NCI-H146 treated with DMSO at 0.1 percent for 48 hours (cell line): ENCODE measurements around the gene HS3ST3B1.

Experiments
- DNase-seq: peaks from one replicate; lab custom pipeline; 2025; ENCODE audit not compliant: unreplicated experiment; lab: John Stamatoyannopoulos, UW

Gene HS3ST3B1

GRCh38 chr17:14320734-14321475 lies 20.0 kb downstream of the HS3ST3B1 start:
- DNase-seq: no peak

GRCh38 chr17:14321476-14321949 lies 20.6 kb downstream of the HS3ST3B1 start:
- no peak for DNase-seq

GRCh38 chr17:14321980-14322776 lies 21.3 kb downstream of the HS3ST3B1 start:
- no peak for DNase-seq

GRCh38 chr17:14323522-14323981 lies 22.7 kb downstream of the HS3ST3B1 start:
- no peak for DNase-seq

GRCh38 chr17:14325618-14326167 lies 24.8 kb downstream of the HS3ST3B1 start:
- no peak for DNase-seq

- no peak for DNase-seq
Observed at GRCh38 chr17:14329900-14330491, 29.1 kb downstream of the HS3ST3B1 start.

- no peak for DNase-seq
Observed at GRCh38 chr17:14330492-14330962, 29.6 kb downstream of the HS3ST3B1 start.

- no peak for DNase-seq
Observed at GRCh38 chr17:14331225-14331981, 30.5 kb downstream of the HS3ST3B1 start.

- no peak for DNase-seq
Observed at GRCh38 chr17:14331982-14332298, 31.1 kb downstream of the HS3ST3B1 start.

- no peak for DNase-seq
Observed at GRCh38 chr17:14332331-14332730, 31.4 kb downstream of the HS3ST3B1 start.

- no peak for DNase-seq
Observed at GRCh38 chr17:14333506-14333905, 32.6 kb downstream of the HS3ST3B1 start.

- no peak for DNase-seq
Observed at GRCh38 chr17:14334276-14334840, 33.5 kb downstream of the HS3ST3B1 start.

GRCh38 chr17:14334919-14335318 lies 34.0 kb downstream of the HS3ST3B1 start:
- no peak for DNase-seq

GRCh38 chr17:14336418-14336817 lies 35.5 kb downstream of the HS3ST3B1 start:
- no peak for DNase-seq

GRCh38 chr17:14337596-14338079 lies 36.8 kb downstream of the HS3ST3B1 start:
- DNase-seq: no peak

GRCh38 chr17:14340857-14341754 lies 40.2 kb downstream of the HS3ST3B1 start:
- DNase-seq: no peak

- no peak for DNase-seq
Observed at GRCh38 chr17:14341866-14342265, 41.0 kb downstream of the HS3ST3B1 start.

GRCh38 chr17:14346801-14347200 lies 45.9 kb downstream of the HS3ST3B1 start:
- no peak for DNase-seq

GRCh38 chr17:14351493-14351892 lies 50.6 kb downstream of the HS3ST3B1 start:
- no peak for DNase-seq
